Activated CD8-positive, alpha-beta T cell treated with anti-CD3 and anti-CD28 coated beads for 36 hours (primary cell): ENCODE results near the gene ATP6AP2. TPM values are rescaled to one million over a fixed set of nuclear protein-coding genes. Genes with fewer than 3 reads are reported as not detected.
"Not testable (repeated sequence)": the region's sequence is repeated elsewhere in the genome, so short reads cannot be mapped to it uniquely, and the experiment has no call there.

ENCODE experiments used
- ATAC-seq: fragments of 200-7000 bp; cut with Tn5 transposase; one replicate; pipeline ENCODE4 v1.10.0; 2021; ENCODE audit warnings: mild to moderate bottlenecking, moderate library complexity
- CTCF ChIA-PET: fragments of 350-600 bp; sonication (Branson Sonifier 250); formaldehyde crosslinking; loops from one replicate; lab custom pipeline; 2021; ENCODE audit warnings: antibody characterized with exemption; lab: Charles Lee
- POLR2A ChIA-PET: fragments of 350-600 bp; sonication (Branson Sonifier 250); formaldehyde crosslinking; loops from one replicate; lab custom pipeline; 2021; ENCODE audit warnings: antibody characterized with exemption; lab: Charles Lee
- DNase-seq: peaks from one replicate; pipeline ENCODE4 v3.0.0-alpha.2; 2020
- H3K27ac Mint-ChIP-seq: one replicate; pipeline ENCODE4 v1.8.0; 2021; ENCODE audit warnings: mild to moderate bottlenecking, mixed read lengths
- H3K27me3 Mint-ChIP-seq: one replicate; pipeline ENCODE4 v1.8.0; 2021; ENCODE audit warnings: mixed read lengths
- H3K36me3 Mint-ChIP-seq: one replicate; pipeline ENCODE4 v1.8.0; 2021; ENCODE audit warnings: low read depth, mixed read lengths
- H3K4me1 Mint-ChIP-seq: one replicate; pipeline ENCODE4 v1.8.0; 2021; ENCODE audit warnings: low read depth, mixed read lengths
- H3K4me3 Mint-ChIP-seq: one replicate; pipeline ENCODE4 v1.8.0; 2021; ENCODE audit warnings: mild to moderate bottlenecking, moderate library complexity, mixed read lengths
- H3K9me3 Mint-ChIP-seq: one replicate; pipeline ENCODE4 v1.8.0; 2021; ENCODE audit warnings: mixed read lengths
- intact Hi-C: fragments of 100-400 bp; cut with micrococcal nuclease; formaldehyde crosslinking; loops from one replicate; pipeline ENCODE4 v1.10.0; 2022
- total RNA-seq, 2 experiments: library from RNA; stranded (reverse); gene quantifications; one replicate each; pipeline ENCODE4 v1.2.3, GENCODE V29; 2021
- TF ChIP-seq, protein P1 (sequence below): fragments of 200-600 bp; IDR thresholded peaks from one replicate; pipeline ENCODE4 v1.8.0; 2022; ENCODE audit warnings: antibody characterized with exemption, mild to moderate bottlenecking

The ATP6AP2 gene
- total RNA-seq, 2 experiments from 2014 or later: 42.9 to 45.5 TPM

DNA sequence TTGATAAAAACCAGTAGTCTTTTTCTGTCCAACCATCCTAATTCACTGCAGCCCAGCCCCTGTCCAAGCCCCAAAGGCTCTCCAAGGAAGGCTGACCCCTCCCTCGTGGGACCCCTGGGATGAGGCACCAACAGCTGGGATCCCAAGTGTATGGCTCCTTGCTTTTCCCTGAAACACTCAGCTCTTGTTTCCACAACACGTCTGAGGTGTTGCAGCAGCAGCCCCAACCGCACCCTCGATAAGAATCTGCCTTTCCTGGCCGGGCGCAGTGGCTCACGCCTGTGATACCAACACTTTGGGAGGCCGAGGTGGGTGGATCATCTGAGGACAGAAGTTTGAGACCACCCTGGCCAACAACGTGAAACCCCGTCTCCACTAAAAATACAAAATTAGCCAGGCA is 17.0 kb upstream of the ATP6AP2 start:
- ChIA-PET CTCF (interaction anchor here (1.9 kb wide), 1 partner anchor 20 kb away, joined by 5 read pairs; no protein-coding TSS in a partner anchor), POLR2A (no interaction called here)
- H3K4me1 Mint-ChIP-seq: no peaks in the 10 kb centered on the region
- intact Hi-C loops: no loop called here
- H3K4me3 Mint-ChIP-seq: no peak overlapping the region
- H3K9me3 Mint-ChIP-seq: no peaks in the 10 kb centered on the region
- H3K27me3 Mint-ChIP-seq: no peaks in the 10 kb centered on the region
- TF ChIP-seq, protein P1, sequence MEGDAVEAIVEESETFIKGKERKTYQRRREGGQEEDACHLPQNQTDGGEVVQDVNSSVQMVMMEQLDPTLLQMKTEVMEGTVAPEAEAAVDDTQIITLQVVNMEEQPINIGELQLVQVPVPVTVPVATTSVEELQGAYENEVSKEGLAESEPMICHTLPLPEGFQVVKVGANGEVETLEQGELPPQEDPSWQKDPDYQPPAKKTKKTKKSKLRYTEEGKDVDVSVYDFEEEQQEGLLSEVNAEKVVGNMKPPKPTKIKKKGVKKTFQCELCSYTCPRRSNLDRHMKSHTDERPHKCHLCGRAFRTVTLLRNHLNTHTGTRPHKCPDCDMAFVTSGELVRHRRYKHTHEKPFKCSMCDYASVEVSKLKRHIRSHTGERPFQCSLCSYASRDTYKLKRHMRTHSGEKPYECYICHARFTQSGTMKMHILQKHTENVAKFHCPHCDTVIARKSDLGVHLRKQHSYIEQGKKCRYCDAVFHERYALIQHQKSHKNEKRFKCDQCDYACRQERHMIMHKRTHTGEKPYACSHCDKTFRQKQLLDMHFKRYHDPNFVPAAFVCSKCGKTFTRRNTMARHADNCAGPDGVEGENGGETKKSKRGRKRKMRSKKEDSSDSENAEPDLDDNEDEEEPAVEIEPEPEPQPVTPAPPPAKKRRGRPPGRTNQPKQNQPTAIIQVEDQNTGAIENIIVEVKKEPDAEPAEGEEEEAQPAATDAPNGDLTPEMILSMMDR: no peak
- ATAC-seq: no peak
- no peak overlapping the region for H3K27ac Mint-ChIP-seq
- no peaks in the 10 kb centered on the region for H3K36me3 Mint-ChIP-seq
- no peak for DNase-seq

DNA sequence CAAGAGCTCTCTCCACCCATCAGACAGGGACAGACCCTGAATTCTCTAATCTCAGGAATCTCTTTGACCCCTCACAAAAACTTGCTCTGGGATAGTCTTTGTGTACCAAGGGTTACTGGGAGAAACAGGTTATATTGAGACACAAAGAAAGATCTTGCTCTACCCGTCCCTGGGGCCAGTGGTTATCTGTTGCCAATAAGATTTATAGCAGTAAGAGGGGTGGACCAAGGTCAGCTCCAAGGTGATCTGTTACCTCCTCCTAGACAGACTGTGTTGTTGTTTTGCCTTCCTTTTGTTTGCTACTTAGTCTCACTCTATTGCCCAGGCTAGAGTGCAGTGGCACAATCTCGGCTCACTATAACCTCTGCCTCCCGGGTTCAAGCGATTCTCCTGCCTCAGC is 16.3 kb upstream of the ATP6AP2 start:
- TF ChIP-seq, protein P1: no peak
- DNase-seq: no peak
- Mint-ChIP-seq H3K36me3 (no peaks in the 10 kb centered on the region), H3K27ac (no peak overlapping the region), H3K4me3 (no peak overlapping the region), H3K27me3 (no peaks in the 10 kb centered on the region), H3K4me1 (no peaks in the 10 kb centered on the region), H3K9me3 (no peaks in the 10 kb centered on the region)
- POLR2A ChIA-PET: no interaction called here
- ATAC-seq: no peak
- CTCF ChIA-PET: interaction anchor here (1.9 kb wide), 1 partner anchor 20 kb away, joined by 5 read pairs; no protein-coding TSS in a partner anchor
- intact Hi-C loops: no loop called here

DNA sequence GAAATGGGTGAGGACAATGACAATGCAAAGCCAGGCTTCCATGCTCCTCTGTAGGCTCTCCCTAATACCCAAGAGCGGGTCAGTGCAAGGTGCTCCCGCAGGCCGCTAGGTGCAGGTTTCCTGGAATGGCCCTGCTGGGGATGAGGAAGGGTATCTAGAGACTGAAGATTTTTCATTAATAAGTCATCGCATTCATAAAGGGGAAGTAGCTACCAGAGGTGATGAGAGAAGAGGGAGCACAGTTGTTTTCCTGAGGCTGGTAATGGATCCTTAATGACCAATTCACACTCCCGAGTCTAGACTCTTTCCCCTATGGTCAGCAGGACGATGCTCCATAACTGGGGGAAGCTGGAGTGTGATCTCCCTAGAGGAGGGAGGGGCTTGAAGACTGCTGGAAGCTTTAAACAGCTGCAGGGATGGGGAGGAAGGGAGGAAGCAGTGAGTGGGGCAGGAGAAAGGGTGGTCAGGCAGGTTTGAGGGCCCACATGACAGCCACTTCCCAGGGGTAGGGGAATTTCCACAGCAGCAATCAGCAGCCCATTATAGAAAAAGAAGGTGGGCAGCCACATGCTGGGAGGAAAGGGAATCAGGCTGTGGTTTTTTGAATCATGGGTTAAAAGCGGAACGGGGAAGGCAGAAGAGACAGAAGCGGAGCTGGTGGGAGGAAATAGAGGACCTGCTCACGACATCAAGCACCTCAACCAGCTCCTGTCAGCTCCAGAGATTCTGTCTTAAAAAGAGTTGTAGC is 10.2 kb upstream of the ATP6AP2 start:
- ATAC-seq (peak; percentile 64), DNase-seq (peak; percentile 13)
- peak overlapping the region; percentile 93 for H3K27ac Mint-ChIP-seq
- H3K4me3 Mint-ChIP-seq: peak overlapping the region; percentile 72
- peaks cover 14% of the 10 kb centered on the region for H3K4me1 Mint-ChIP-seq
- TF ChIP-seq, protein P1: no peak
- ChIA-PET CTCF (interaction anchor here (0.7 to 2.2 kb wide), 6 partner anchors 10 to 81 kb away, joined by 3 to 13 read pairs (median 4); partner anchors contain the start of gene ATP6AP2), POLR2A (no interaction called here)
- H3K27me3 Mint-ChIP-seq: no peaks in the 10 kb centered on the region
- intact Hi-C loops: no loop called here
- H3K9me3 Mint-ChIP-seq: no peaks in the 10 kb centered on the region
- no peaks in the 10 kb centered on the region for H3K36me3 Mint-ChIP-seq

DNA sequence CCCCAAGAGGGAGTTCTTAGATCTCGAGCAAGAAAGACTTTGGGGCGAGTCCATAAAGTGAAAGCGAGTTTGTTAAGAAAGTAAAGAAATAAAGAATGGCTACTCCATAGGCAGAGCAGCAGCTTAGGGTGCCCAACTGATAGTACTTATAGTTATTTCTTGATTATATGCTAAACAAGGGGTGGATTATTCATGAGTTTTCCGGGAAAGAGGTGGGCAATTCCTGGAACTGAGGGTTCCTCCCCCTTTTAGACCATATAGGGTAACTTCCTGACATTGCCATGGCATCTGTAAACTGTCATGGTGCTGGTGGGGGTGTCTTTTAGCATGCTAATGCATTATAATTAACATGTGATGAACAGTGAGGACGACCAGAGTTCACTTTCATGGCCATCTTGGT is 9.6 kb upstream of the ATP6AP2 start:
- intact Hi-C loops, H3K27me3 Mint-ChIP-seq, H3K36me3 Mint-ChIP-seq, POLR2A ChIA-PET, H3K9me3 Mint-ChIP-seq: not testable (repeated sequence)
- peak; percentile 73 for DNase-seq
- CTCF ChIA-PET: interaction anchor here (0.6 to 2.2 kb wide), 7 partner anchors 9 to 81 kb away, joined by 3 to 13 read pairs (median 4); partner anchors contain the start of gene ATP6AP2
- Mint-ChIP-seq H3K4me3 (peak overlapping the region; percentile 72), H3K4me1 (peaks cover 14% of the 10 kb centered on the region), H3K27ac (peak overlapping the region; percentile 93)
- ATAC-seq: peak; percentile 54

DNA sequence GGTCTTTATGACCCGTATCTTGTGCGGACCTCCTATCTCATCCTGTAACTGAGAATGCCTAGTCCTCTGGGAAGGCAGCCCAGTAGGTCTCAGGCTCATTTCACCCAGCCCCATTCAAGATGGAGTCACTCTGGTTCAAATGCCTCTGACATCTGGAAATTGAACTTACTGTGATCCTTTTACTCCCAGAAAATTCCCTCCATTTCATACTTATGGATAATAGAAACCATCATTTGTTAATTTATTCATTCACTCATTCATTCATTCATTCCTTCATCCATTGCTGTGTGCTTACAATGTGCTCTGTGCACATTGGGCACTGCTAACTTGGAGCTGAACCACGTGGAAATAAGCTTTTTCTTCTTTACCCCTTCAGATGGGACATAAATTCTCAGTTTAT is 9.2 kb upstream of the ATP6AP2 start:
- no peaks in the 10 kb centered on the region for H3K36me3 Mint-ChIP-seq
- peak overlapping the region; percentile 93 for H3K27ac Mint-ChIP-seq
- ATAC-seq (no peak), DNase-seq (no peak)
- CTCF ChIA-PET: interaction anchor here (0.6 to 1.9 kb wide), 2 partner anchors 14 to 18 kb away, joined by 3 to 6 read pairs; no protein-coding TSS in a partner anchor
- H3K27me3 Mint-ChIP-seq: no peaks in the 10 kb centered on the region
- H3K4me3 Mint-ChIP-seq: no peak overlapping the region
- POLR2A ChIA-PET: no interaction called here
- intact Hi-C loops: no loop called here
- peaks cover 14% of the 10 kb centered on the region for H3K4me1 Mint-ChIP-seq
- TF ChIP-seq, protein P1: no peak
- no peaks in the 10 kb centered on the region for H3K9me3 Mint-ChIP-seq
